Transverse colon (tissue), 4 donors: ENCODE measurements around the gene VTI1A.

Source experiments
- CTCF ChIP-seq, 5 experiments: fragments of 200-600 bp in 3 of 5; fragments of 450-650 bp in 2 of 5; sonication (generic) in 3 of 5; IDR thresholded peaks; 1 replicate in 2 of 5; 2 replicates in 3 of 5; pipeline ENCODE4 v1.5.1; 2016 to 2017; ENCODE audit warnings: antibody characterized with exemption in 5 of 5, inconsistent platforms in 3 of 5, mild to moderate bottlenecking in 2 of 5, moderate library complexity in 1 of 5
- POLR2AphosphoS5 ChIP-seq, 3 donors: sonication (generic); formaldehyde crosslinking; IDR thresholded peaks; one replicate each; pipeline ENCODE4 v1.6.1; 2016; ENCODE audit warnings: antibody characterized with exemption in 3 of 3

- TF ChIP-seq POLR2AphosphoS5 (IDR thresholded peaks at IDR 0.05): no peak
- no peak for TF ChIP-seq CTCF (IDR thresholded peaks at IDR 0.05)
These were observed 354.0 kb downstream of the VTI1A start for GRCh38 chr10:112801004-112801403.
